GM21390 (cell line): ENCODE results near the gene JPH2.
"Not testable (repeated sequence)": the region's sequence is repeated elsewhere in the genome, so short reads cannot be mapped to it uniquely, and the experiment has no call there.

Experiments
- ATAC-seq: cut with Tn5 transposase; IDR thresholded peaks from one replicate; pipeline ENCODE4 v1.9.1; 2021; ENCODE audit not compliant: unreplicated experiment

The JPH2 gene

GRCh38 chr20:44159711-44160110, 27.3 kb downstream of the JPH2 start:
- no peak for ATAC-seq

DNA sequence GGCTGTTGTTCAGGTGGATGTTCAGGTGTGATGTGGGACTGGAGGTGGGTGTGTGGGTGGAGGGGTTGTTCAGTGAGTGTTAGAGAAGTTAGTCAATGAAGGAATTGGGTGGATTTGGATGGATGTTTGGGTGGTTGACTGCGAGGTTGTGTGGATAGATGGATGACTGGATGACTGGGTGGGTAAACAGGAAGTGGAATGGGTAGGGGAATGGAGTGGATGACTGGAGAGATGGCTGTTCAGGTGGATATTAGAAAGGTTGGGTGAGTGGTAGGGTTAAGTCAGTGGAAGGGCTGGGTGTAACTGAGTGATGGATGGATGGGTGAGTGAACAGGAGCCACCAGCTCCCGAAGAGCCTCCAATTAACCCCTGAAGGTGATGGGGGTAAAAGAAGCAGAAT, 27.9 kb downstream of the JPH2 start:
- ATAC-seq, result no peak

DNA sequence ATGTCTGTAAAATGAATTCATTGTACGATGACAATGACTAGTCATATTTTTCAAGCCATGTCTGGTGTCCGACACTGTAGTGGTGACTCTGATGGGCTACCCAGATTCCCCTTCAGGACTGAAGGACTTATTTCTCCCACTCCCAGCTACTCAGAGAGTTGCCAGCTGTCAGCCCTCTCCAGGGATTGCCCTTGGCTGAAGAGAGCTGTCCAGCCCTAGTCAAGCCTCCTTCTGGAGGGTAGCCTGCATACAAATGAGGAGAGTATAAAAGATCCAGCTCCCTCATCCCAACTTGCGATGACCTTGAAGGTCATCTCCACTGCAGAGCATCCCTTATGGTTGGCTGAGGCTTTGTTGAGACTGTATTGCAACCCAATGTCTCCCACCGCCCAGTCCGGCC, 29.9 kb downstream of the JPH2 start:
- ATAC-seq, result no peak

GRCh38 chr20:44154521-44155001, 32.4 kb downstream of the JPH2 start:
- no peak for ATAC-seq

DNA sequence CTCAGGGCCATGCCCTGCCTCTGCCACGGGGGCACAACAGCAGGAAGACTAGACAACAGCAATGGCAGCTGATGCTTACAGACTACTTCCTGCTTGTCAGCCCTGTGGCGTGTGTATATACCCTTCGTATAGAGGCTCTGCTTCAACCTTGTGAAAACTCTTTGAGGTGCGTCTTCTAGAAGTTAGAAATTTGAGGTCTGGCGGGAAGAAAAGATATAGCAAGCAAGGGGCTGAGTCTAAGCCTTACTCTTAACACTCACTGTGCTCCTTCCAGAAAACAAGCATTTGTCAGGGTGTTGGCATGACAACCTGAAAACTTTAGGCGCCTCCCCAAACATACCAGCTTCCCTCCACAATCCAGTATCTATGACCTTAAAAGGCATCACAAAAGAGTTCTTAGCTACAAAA, 33.3 kb downstream of the JPH2 start:
- ATAC-seq, result no peak

DNA sequence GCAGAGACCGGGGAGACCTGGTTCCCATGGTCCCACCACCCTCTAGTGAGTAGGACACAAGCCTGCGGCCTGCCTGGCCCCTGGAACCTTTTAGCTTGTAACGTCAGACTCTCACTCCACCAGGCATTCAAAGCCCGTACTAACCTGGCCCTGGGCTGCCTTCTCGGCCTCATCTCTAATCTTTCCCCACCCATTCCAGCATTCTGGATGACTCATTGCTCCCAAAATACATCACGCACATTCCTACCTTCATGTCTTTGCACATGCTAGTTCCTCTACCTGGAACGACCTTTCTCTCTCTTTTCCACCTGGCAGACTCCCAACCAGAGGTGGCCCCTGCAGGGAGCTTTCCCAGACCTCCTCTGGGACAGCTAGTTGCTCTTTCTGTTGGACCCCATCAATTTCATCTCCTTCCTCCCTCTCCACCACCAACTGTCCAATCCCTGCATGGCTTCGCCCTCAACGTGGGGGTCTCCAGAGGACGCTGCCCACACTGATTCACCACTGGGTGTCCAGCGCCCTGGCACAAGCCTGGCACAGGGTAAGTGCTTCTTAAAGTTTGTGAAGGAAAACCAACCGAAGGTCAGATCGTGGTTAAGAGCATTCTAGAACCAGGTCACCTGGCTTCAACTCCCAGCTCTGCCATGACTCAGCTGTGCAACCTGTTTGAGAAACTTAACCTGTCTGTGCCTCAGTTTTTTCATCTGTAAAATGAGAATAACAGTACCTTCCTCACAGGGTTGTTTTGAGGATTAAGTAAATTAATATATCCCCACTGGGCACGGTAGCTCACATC, 35.2 kb downstream of the JPH2 start:
- ATAC-seq, result no peak

DNA sequence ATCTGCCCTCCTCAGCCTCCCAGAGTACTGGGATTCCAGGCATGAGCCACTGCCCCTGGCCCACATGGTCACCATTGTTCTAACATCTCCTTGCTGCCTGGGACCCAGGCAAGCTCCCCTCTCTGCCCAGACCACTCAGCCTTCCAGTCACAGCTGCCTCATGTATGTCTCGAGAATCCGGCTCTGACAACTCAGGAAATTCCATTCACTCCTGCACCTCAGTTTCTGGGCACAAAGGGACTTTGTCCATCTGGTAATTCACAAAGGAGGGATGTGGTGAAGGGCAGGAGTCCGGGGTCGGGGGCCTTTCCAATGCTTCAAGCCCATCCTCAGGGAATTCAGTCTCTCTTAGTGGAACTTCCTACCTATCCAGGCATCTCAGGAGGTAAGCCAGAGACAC, 40.7 kb downstream of the JPH2 start:
- ATAC-seq, result no peak

DNA sequence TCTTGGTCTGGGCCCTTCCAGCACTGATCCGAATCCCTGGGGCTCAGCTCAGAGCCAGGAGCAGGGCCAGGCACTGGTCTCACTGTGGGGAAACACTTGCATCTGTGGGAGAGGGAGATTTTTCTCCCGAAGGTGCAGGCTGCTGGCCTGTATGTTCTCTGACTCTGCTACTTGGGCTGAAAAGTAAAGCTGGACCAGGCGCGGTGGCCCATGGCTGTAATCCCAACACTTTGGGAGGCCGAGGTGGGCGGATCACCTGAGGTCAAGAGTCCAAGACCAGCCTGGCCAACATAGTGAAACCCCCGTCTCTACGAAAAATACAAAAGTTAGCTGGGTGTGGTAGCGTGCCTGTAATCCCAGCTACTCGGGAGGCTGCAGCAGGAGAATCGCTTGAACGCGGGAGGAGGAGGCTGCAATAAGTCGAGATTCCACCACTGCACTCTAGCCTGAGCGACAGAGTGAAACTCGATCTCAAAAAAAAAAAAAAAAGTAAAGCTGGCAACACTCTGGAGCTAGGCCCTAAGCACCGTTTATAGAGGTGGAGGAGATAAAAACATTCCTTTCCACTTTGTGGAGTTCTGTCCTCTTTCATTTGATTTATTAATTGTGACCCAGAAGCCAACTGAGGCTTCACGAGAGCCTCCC, 41.7 kb downstream of the JPH2 start:
- no peak for ATAC-seq

DNA sequence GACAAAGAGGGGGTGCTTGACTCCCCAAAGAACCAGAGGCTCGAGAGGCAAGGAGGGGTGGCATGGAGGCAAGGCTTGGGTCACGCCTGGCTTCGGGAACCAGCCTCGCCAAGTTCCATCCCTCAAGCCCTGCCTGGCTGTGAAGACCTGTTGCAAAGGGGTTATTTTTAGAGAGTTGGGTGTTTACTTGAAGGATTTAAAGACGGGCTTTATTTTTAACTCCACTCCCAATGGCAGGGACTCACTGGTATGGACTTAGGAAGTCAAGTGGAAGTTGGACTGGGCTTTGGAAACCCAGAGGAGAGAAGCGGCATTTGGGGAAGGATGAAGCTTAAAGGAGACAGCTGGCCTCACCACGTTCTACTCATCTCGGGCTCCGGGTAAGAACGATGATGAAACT, 43.1 kb downstream of the JPH2 start:
- no peak for ATAC-seq

- ATAC-seq, result no peak
Observed at GRCh38 chr20:44142413-44142812, 44.6 kb downstream of the JPH2 start.

DNA sequence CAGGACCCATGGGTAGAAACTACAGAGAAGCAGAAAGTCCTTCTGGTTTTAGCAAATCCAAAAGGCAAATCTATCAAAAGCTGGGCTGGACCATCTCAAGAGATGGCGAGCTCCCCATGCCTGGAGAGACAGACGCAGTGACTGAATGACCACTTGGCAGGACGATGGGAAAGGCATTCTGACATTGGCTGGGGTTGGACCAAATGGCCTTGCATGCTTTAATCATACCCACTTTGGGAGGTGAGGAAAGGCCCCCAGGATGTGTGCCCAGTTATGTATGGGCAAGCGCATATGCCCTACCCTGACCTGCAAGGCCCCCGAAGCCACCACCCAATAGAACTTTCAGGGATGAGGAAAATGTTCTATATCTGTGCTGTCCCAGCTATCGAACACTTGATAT, 45.1 kb downstream of the JPH2 start:
- no peak for ATAC-seq

GRCh38 chr20:44138867-44139266, 48.1 kb downstream of the JPH2 start:
- ATAC-seq, result no peak

GRCh38 chr20:44137266-44137801, 49.7 kb downstream of the JPH2 start:
- no peak for ATAC-seq

DNA sequence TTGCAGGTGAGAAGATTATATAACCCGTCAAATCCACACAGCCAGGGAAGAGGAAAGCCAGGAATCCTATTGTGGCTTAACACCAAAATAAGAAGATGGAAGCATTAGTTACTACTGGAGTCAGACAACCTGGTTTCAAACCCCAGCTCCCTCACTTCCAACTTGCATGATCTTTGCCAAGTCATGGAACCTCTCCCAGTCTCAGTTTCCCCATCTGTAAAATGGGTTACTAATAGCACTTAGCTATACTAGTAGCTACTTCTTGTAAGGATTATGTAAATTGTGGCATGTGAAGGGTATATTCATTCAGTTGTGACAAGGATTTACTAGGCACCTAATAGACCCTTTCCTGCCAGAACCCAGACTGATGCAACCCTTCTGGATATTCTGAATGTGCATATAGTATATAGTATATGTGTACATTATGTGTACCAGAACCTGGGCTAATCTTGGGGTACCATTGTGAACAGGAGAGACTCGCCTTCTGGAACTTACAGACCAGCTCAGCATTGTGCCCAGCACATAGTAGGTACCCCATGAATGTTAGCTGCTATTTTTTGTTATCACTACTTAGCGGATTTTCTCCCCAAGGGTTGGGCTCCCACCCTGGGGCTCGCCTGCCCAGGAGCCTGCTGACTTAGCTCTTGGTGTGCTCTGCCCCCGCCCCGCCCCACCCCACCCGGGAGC, 50.3 kb downstream of the JPH2 start:
- no peak for ATAC-seq

- no peak for ATAC-seq
Observed at GRCh38 chr20:44135417-44136204, 51.4 kb downstream of the JPH2 start.

GRCh38 chr20:44135012-44135412, 52.0 kb downstream of the JPH2 start:
- no peak for ATAC-seq

GRCh38 chr20:44133424-44133823, 53.6 kb downstream of the JPH2 start:
- no peak for ATAC-seq

DNA sequence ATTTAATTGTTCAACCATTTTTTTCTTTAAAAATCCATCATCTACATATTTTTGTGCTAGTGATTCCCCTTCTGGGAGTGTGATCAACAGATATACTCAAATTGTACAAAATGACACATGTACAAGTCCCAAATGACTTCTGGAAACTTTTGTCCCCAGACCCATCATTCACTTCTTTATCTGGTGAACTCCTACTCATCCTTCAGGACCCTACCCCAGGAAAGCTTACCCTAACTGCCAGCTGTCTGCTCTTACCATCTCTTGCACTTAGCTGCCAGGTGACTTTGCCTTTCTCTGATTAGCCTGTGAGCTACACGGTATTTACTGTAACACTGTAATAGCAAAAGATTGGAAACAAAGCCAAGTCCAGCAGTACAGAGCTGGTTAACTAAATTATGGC, 55.3 kb downstream of the JPH2 start:
- ATAC-seq, result no peak

DNA sequence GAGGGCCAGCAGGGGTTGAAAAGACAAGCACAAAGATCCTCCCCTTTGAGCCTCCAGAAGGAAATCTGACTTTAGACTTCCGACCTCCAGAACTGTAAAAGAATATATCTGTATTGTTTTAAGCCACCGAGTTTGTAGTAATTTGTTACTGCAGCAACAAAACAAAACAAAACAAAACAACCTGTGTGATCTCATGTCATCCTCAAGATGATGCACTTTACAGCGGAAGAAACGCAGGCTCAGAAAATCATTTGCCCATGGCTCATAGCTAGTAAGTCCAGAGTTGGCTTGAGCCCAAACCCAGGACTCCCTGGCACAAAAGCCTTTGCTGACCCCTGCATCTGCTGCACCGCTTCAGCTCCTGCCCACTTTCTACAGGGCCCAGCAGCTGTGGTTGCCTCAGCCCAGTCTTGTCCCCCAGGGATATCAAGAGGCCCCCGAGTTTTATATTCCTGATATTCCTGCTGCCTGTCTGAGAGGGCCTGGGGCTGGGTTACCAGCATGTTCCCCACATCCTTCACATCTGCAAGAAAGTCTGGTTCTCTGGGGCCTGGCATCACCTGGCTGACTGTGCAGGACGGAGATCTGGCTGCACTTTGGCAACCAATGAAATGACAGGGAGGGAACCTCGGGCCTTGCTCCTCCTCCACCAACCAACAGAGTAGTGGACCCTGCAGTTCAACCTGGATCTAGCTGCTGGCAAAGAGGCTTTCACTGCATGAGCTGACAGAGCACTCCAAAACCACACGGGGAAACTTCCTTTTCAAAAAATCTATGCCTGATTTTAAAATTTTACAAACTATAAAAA, 56.9 kb downstream of the JPH2 start:
- no peak for ATAC-seq

GRCh38 chr20:44129300-44129699, 57.7 kb downstream of the JPH2 start:
- not testable (repeated sequence) for ATAC-seq
